Measurements from ENCODE around the gene QDPR. TPM values are rescaled to one million over a fixed set of nuclear protein-coding genes. Genes with fewer than 3 reads are reported as not detected.

The QDPR gene
- total and polyA plus RNA-seq, 8 donors: 36.6 to 51.2 (median 45.3) TPM

DNA sequence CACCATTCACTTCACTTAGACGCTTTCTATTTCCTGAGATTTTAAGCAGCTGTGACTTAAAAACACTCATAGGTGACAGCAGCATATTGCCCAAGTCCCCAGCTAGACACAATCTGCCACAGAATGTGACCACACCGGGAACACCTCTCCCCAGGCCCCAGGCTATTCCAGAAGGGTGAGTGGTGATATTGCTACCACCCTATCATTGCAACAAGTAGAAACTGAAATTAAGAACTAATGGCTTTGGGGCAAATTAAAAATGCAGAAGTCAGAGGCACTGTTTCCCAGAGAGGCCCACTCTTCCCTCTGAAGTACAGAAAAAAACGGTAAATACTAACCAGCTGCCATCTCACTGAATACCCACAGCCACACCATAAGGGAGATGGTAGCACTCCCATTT is 35.0 kb downstream of the QDPR start:
- Histone ChIP-seq H3K4me1 (no peaks in the 10 kb centered on the region), H3K27me3 (no peaks in the 10 kb centered on the region), H3K4me3 (no peak overlapping the region), H3K27ac (no peak overlapping the region), H3K9me3 (peaks cover 0 to 8% of the 10 kb centered on the region in 2 donors), H3K36me3 (no peaks in the 10 kb centered on the region)
- intact Hi-C loops (cut with DNase I): no loop called here
- DNase-seq (no peak), ATAC-seq (no peak)
- TF ChIP-seq, protein P1, sequence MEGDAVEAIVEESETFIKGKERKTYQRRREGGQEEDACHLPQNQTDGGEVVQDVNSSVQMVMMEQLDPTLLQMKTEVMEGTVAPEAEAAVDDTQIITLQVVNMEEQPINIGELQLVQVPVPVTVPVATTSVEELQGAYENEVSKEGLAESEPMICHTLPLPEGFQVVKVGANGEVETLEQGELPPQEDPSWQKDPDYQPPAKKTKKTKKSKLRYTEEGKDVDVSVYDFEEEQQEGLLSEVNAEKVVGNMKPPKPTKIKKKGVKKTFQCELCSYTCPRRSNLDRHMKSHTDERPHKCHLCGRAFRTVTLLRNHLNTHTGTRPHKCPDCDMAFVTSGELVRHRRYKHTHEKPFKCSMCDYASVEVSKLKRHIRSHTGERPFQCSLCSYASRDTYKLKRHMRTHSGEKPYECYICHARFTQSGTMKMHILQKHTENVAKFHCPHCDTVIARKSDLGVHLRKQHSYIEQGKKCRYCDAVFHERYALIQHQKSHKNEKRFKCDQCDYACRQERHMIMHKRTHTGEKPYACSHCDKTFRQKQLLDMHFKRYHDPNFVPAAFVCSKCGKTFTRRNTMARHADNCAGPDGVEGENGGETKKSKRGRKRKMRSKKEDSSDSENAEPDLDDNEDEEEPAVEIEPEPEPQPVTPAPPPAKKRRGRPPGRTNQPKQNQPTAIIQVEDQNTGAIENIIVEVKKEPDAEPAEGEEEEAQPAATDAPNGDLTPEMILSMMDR (IDR thresholded peaks at IDR 0.05): no peak

- TF ChIP-seq, protein P1 (IDR thresholded peaks at IDR 0.05): no peak
- H3K36me3 ChIP-seq: no peaks in the 10 kb centered on the region
- DNase-seq: no peak
- intact Hi-C loops (cut with DNase I): no loop called here
- H3K9me3 ChIP-seq: no peaks in the 10 kb centered on the region
- H3K27ac ChIP-seq: no peak overlapping the region
- ATAC-seq: no peak
- no peaks in the 10 kb centered on the region for H3K4me1 ChIP-seq
- H3K4me3 ChIP-seq: no peak overlapping the region
- H3K27me3 ChIP-seq: no peaks in the 10 kb centered on the region
These were observed 36.4 kb downstream of the QDPR start for GRCh38 chr4:17475481-17475880.

GRCh38 chr4:17469931-17470674 is 41.8 kb downstream of the QDPR start:
- H3K27ac ChIP-seq: no peak overlapping the region
- TF ChIP-seq, protein P1 (IDR thresholded peaks at IDR 0.05): no peak
- DNase-seq (peak in 2 of 4 donors; percentile 21 to 24), ATAC-seq (no peak)
- no peaks in the 10 kb centered on the region for H3K27me3 ChIP-seq
- intact Hi-C loops (cut with DNase I): no loop called here
- no peaks in the 10 kb centered on the region for H3K36me3 ChIP-seq
- no peak overlapping the region for H3K4me3 ChIP-seq
- H3K9me3 ChIP-seq: no peaks in the 10 kb centered on the region
- no peaks in the 10 kb centered on the region for H3K4me1 ChIP-seq

GRCh38 chr4:17468619-17469221 is 43.2 kb downstream of the QDPR start:
- H3K27ac ChIP-seq: no peak overlapping the region
- no peaks in the 10 kb centered on the region for H3K36me3 ChIP-seq
- H3K4me1 ChIP-seq: no peaks in the 10 kb centered on the region
- no peak for ATAC-seq
- peak in 2 of 4 donors; percentile 23 to 48 for DNase-seq
- H3K4me3 ChIP-seq: no peak overlapping the region
- H3K9me3 ChIP-seq: no peaks in the 10 kb centered on the region
- H3K27me3 ChIP-seq: no peaks in the 10 kb centered on the region
- TF ChIP-seq, protein P1 (IDR thresholded peaks at IDR 0.05): peak; percentile 19 to 38
- intact Hi-C loops (cut with DNase I): no loop called here

DNA sequence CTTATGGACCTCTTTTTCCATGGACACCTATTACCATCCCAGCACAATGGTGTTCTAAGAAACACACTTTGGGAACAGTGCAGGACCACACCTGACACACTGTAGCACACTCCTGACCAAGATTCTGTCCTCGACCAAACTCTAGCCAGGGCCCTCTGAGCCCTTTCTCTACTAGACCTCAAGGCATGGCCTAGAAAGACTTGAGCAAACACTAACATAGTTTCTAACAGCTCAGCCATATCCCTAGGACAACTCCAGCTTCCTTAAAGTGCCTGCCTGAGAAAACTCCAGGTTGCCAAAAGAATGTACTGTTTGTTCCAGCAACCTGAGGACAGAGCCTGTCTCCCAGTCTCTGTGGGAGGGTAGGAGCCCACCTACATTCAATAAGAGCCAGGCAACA is 48.3 kb downstream of the QDPR start:
- Histone ChIP-seq H3K4me3 (no peak overlapping the region), H3K4me1 (no peaks in the 10 kb centered on the region), H3K9me3 (no peaks in the 10 kb centered on the region), H3K27ac (no peak overlapping the region), H3K36me3 (no peaks in the 10 kb centered on the region), H3K27me3 (no peaks in the 10 kb centered on the region)
- DNase-seq (no peak), ATAC-seq (peak; percentile 93)
- TF ChIP-seq, protein P1 (IDR thresholded peaks at IDR 0.05): no peak
- intact Hi-C loops (cut with DNase I): no loop called here
